ENCODE data around the gene PERM1.

The PERM1 gene

DNA sequence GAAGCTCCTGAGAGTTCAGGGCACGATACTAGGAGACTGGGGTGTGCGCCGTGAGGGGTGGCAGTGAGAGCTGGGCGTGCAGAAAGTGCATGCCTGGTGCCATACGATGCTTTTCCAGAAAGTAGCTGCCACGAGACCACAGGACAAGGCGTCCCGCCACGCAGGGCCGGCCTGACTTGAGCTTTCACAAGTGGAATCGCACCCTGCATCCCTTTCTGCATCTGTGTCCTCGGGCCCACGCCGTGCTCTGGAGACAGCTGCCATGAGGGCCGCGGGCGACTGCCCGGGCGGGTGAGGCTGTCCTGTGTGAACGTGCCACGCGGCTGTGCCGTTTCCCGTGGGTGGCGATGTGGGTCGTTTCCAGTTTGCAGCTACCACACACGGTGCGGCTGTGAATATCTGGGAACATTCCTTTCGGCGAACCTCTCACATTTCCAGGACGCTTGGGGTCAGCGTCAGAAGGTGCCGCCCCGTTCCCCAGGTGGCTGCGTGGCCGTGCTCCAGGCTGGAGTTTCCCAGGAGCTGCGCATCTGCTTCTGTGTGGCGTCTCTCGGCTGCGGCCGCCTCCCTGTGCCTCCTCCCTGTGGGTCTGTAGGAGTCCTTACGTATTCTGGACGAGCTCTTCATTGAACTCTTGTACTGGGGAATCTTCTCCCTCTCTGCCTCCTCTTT is 1.0 kb upstream of the PERM1 start:
- ATAC-seq (ENCODE audit: low read depth), result peak; percentile 16; the same call in 1 of the 3 replicates
- TF ChIP-seq, protein P1, sequence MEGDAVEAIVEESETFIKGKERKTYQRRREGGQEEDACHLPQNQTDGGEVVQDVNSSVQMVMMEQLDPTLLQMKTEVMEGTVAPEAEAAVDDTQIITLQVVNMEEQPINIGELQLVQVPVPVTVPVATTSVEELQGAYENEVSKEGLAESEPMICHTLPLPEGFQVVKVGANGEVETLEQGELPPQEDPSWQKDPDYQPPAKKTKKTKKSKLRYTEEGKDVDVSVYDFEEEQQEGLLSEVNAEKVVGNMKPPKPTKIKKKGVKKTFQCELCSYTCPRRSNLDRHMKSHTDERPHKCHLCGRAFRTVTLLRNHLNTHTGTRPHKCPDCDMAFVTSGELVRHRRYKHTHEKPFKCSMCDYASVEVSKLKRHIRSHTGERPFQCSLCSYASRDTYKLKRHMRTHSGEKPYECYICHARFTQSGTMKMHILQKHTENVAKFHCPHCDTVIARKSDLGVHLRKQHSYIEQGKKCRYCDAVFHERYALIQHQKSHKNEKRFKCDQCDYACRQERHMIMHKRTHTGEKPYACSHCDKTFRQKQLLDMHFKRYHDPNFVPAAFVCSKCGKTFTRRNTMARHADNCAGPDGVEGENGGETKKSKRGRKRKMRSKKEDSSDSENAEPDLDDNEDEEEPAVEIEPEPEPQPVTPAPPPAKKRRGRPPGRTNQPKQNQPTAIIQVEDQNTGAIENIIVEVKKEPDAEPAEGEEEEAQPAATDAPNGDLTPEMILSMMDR (IDR thresholded peaks at IDR 0.05; ENCODE audit: poor library complexity, severe bottlenecking), result no peak
- Histone ChIP-seq H3K4me1 (ENCODE audit: insufficient read depth, poor library complexity, severe bottlenecking) (no peaks in the 10 kb centered on the region), H3K9me3 (ENCODE audit: severe bottlenecking) (no peaks in the 10 kb centered on the region), H3K36me3 (ENCODE audit: low read depth) (no peaks in the 10 kb centered on the region), H3K27me3 (ENCODE audit: insufficient read depth, poor library complexity, severe bottlenecking) (peaks cover 5% of the 10 kb centered on the region), H3K27ac (ENCODE audit: poor library complexity, severe bottlenecking) (no peak overlapping the region), H3K4me3 (ENCODE audit: severe bottlenecking) (no peak overlapping the region)
- DNase-seq (ENCODE audit: low spot score), result no peak

DNA sequence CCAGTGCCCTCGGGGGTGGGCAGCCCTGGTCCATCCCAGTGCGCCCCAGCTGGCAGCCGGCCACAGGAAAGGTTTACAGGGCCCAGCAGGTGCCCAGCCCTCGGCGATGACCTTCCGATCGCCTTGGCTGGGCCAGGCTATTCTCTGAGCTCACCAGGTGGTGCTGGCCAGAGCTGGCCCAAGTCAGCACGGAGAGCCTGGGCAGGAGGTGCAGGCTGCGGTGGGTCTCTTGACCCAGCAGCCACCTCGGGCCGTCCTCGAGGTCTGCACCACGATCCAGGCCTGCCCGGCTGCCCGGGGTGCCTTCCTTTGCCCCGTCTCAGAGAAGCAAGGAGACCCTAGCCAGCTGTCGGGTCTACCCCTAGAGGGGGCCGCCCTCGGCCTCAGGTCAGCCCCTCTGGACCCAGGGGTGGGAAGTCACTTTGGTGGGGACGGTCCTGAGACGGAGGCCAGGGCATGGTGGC is 370 bp downstream of the PERM1 start:
- Histone ChIP-seq H3K27ac (ENCODE audit: poor library complexity, severe bottlenecking) (no peak overlapping the region), H3K27me3 (ENCODE audit: insufficient read depth, poor library complexity, severe bottlenecking) (peaks cover 5% of the 10 kb centered on the region)

DNA sequence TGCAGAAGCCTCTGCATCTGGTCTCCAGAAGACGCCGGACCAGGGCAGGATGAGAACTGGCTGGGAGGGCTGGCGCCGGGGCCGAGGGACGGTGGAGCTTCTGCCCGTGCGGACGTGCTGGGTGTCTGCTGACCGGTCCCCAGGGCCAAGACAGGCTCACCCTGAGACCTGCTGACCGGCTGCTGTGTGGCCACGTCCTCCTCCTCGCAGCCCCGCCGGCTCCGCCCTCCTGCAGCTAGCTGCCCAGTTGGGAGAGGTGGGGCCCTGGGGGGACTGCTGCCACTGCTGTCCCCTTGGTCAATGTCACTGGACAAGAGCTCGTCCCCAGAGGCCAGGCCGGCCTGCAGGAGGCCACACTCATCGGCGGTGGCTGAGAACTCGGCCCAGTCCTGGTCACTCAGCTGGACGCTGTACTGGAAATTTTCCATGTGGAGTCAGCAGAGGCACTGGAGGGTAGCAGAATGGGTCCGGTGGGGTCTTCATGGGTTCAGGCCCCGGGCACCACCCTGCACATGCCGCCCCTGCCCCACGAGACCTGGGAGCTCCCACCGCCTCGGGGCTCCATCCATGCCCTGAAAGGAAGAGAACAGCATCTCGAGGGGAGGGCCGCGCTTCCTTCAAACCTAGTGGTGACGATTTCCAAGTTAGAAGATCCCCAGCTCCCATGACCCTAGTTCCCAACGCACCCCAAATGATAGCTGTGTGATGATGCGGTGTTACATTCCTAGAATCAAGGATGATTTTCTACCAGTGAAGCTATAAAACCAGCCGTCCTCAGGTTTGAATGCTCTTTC is 1.1 kb downstream of the PERM1 start:
- no peaks in the 10 kb centered on the region for H3K36me3 ChIP-seq (ENCODE audit: low read depth)
- H3K27ac ChIP-seq (ENCODE audit: poor library complexity, severe bottlenecking), result no peak overlapping the region
- no peaks in the 10 kb centered on the region for H3K4me1 ChIP-seq (ENCODE audit: insufficient read depth, poor library complexity, severe bottlenecking)
- H3K9me3 ChIP-seq (ENCODE audit: severe bottlenecking), result no peaks in the 10 kb centered on the region
- TF ChIP-seq, protein P1 (IDR thresholded peaks at IDR 0.05; ENCODE audit: poor library complexity, severe bottlenecking), result no peak
- peaks cover 5% of the 10 kb centered on the region for H3K27me3 ChIP-seq (ENCODE audit: insufficient read depth, poor library complexity, severe bottlenecking)
- DNase-seq (ENCODE audit: low spot score), result no peak
- no peak overlapping the region for H3K4me3 ChIP-seq (ENCODE audit: severe bottlenecking)
- no peak for ATAC-seq (ENCODE audit: low read depth)

More for the DNA sequence above, 370 bp downstream of the PERM1 start:
- Histone ChIP-seq H3K4me1 (ENCODE audit: insufficient read depth, poor library complexity, severe bottlenecking) (no peaks in the 10 kb centered on the region), H3K36me3 (ENCODE audit: low read depth) (no peaks in the 10 kb centered on the region), H3K4me3 (ENCODE audit: severe bottlenecking) (no peak overlapping the region), H3K9me3 (ENCODE audit: severe bottlenecking) (no peaks in the 10 kb centered on the region)
- ATAC-seq (ENCODE audit: low read depth), result no peak
- no peak for DNase-seq (ENCODE audit: low spot score)
- TF ChIP-seq, protein P1 (IDR thresholded peaks at IDR 0.05; ENCODE audit: poor library complexity, severe bottlenecking), result no peak

DNA sequence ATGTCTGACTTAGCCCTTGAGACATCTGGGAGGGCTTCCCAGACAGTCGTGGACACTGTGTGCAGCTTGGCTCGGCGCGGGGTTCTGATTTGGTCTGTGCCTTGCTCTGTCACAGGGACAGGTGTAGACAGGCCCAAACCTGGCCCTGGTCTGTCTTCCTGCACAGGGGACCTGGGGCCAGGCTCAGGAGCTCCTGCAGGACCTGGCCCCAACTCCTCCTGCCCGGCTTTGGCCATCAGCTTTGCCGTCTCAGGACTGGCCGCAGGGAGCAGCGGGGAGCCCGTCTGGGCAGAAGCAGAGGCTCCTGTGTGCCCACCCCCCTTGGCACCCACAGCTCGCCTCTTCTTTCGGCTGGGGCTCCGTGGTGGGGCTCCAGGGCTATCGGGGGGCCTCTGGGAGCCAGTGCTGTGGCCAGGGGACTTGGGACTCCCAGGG is 1.7 kb downstream of the PERM1 start:
- peak; percentile 4; the same call in 2 of the 3 replicates for ATAC-seq (ENCODE audit: low read depth)
- peaks cover 5% of the 10 kb centered on the region for H3K27me3 ChIP-seq (ENCODE audit: insufficient read depth, poor library complexity, severe bottlenecking)

More for the DNA sequence above, 1.7 kb downstream of the PERM1 start:
- Histone ChIP-seq H3K4me1 (ENCODE audit: insufficient read depth, poor library complexity, severe bottlenecking) (no peaks in the 10 kb centered on the region), H3K9me3 (ENCODE audit: severe bottlenecking) (no peaks in the 10 kb centered on the region), H3K4me3 (ENCODE audit: severe bottlenecking) (no peak overlapping the region), H3K36me3 (ENCODE audit: low read depth) (no peaks in the 10 kb centered on the region), H3K27ac (ENCODE audit: poor library complexity, severe bottlenecking) (no peak overlapping the region)
- DNase-seq (ENCODE audit: low spot score), result no peak
- TF ChIP-seq, protein P1 (IDR thresholded peaks at IDR 0.05; ENCODE audit: poor library complexity, severe bottlenecking), result no peak

Data from RWPE2 (cell line).